WI38 (cell line): ENCODE results near the gene LRIF1.
"Not testable (repeated sequence)": the region's sequence is repeated elsewhere in the genome, so short reads cannot be mapped to it uniquely, and the experiment has no call there.

Source experiments
- H3K4me3 ChIP-seq: 2 replicates; pipeline ENCODE4 v1.5.1; 2011; ENCODE audit warnings: low read depth, mild to moderate bottlenecking, control low read depth, low read length
- CTCF ChIP-seq: IDR thresholded peaks from 2 replicates; pipeline ENCODE4 v1.5.1; 2012; ENCODE audit warnings: low read depth, mild to moderate bottlenecking, control low read depth, low read length

Gene LRIF1

DNA sequence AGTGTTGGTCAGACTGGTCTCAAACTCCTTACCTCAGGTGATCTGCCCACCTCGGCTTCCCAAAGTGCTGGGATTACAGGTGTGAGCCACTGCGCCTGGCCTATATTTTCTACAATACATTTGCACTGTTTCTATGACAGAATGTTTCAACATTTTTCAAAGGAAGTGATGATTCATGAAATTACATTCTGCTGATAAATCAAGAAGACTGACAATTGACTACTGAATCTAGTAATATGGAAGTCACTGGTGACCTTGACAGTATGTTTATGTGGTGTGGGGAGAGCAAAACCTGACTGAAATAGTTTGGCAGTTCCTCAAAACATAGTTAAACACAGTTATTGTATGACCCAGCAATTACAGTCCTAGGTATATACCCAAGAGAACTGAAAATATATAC is 18.1 kb downstream of the LRIF1 start:
- no peak for TF ChIP-seq CTCF
- H3K4me3 ChIP-seq = no peak overlapping the region

GRCh38 chr1:110944806-110945205 is 18.9 kb downstream of the LRIF1 start:
- no peak overlapping the region for H3K4me3 ChIP-seq
- TF ChIP-seq CTCF = no peak

GRCh38 chr1:110936567-110936966 is 27.2 kb downstream of the LRIF1 start:
- no peak overlapping the region for H3K4me3 ChIP-seq
- no peak for TF ChIP-seq CTCF

DNA sequence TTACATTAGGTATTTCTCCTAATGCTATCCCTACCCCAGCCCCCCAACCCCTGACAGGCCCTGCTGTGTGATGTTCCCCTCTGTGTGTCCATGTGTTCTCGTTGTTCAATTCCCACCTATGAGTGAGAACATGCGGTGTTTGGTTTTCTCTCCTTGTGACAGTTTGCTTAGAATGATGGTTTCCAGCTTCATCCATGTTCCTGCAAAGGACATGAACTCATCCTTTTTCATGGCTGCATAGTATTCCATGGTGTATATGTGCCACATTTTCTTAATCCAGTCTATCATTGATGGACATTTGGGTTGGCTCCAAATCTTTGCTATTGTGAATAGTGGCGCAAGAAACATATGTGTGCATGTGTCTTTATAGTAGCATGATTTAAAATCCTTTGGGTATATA is 32.6 kb downstream of the LRIF1 start:
- H3K4me3 ChIP-seq = not testable (repeated sequence)

DNA sequence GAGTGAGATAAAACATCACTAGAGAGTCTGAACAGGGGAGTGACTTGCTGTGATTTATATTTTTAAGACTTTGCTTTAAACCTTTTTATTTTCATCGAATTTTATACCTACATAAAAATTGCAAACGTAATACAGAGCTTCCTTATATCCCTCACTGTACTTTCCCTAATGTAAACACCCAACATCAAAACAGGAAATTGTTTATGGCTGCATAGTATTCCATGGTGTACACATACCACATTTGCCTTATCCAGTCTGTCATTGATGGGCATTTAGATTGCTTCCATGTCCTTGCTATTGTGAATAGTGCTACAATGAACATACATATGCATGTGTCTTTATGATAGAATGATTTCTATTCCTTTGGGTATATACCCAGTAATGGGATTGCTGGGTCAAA is 34.8 kb downstream of the LRIF1 start:
- no peak overlapping the region for H3K4me3 ChIP-seq
- TF ChIP-seq CTCF = no peak

GRCh38 chr1:110928191-110928590 is 35.5 kb downstream of the LRIF1 start:
- H3K4me3 ChIP-seq = no peak overlapping the region
- no peak for TF ChIP-seq CTCF

DNA sequence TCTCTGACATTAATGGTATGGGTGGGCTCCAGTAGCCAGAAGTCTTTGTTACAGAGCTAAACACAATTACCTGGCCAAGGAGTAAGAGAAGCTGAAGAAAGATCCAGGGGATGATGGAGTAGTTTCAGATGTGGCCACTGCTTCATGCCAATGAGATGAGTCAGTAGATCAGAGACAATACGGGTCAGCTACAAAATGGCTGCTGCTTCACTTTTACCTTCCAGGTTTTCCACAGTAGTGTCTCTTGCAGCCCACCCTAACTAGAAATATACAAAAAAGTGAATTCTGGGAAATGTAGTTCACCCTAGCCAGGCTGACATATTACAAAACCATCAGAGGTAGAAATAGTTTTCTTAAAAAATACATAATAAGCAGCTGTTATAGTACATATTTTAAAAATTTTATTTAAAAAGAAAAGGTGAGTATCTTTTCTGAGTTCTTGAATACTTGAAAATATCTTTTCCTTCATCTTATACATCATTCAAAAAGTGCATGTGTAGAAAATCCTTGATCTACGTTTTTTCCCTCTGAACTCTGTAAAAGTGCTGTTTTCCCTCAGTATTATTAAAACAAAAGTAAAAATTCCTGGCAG is 36.1 kb downstream of the LRIF1 start:
- no peak overlapping the region for H3K4me3 ChIP-seq
- no peak for TF ChIP-seq CTCF

DNA sequence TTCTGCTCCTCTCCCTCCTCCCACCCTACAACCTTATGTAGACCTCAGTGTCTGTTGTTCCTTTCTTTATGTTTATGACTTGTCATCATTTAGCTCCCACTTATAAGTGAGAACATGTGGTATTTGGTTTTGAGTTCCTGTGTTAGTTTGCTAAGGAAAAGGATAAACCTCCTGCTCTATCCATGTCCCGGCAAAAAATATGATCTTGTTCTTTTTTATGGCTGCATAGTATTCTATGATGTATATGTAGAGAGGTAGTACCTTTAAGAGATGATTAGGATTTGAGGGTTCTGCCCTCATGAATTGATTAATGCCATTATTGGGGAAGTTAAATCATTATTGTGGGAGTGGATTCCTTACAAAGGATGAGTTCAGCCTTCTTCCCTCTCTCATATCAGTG is 41.8 kb downstream of the LRIF1 start:
- no peak for TF ChIP-seq CTCF
- no peak overlapping the region for H3K4me3 ChIP-seq
